Transverse colon (tissue), 3 donors: ENCODE data around the gene UVRAG.

Source experiments
- CTCF ChIP-seq, 5 experiments: fragments of 200-600 bp in 3 of 5; fragments of 450-650 bp in 2 of 5; sonication (generic) in 3 of 5; IDR thresholded peaks; 1 replicate in 2 of 5; 2 replicates in 3 of 5; pipeline ENCODE4 v1.5.1; 2016 to 2017; ENCODE audit warnings: antibody characterized with exemption in 5 of 5, inconsistent platforms in 3 of 5, mild to moderate bottlenecking in 2 of 5, moderate library complexity in 1 of 5
- EP300 ChIP-seq: sonication (generic); formaldehyde crosslinking; IDR thresholded peaks from one replicate; pipeline ENCODE4 v1.6.1; 2017; ENCODE audit warnings: antibody characterized with exemption, low read depth

GRCh38 chr11:75896843-75897419, 81.9 kb downstream of the UVRAG start:
- TF ChIP-seq EP300 (no peak), CTCF (IDR thresholded peaks at IDR 0.05) (peak; percentile 70 to 89 (median 73))
